ENCODE results near the gene RTN4IP1. TPM values are rescaled to one million over a fixed set of nuclear protein-coding genes. Genes with fewer than 3 reads are reported as not detected.

Gene RTN4IP1
- total RNA-seq, 2 donors from 2014 or later = 7.1 to 8.9 TPM

GRCh38 chr6:106637051-106637716 is 7.9 kb upstream of the RTN4IP1 start:
- H3K27me3 ChIP-seq (ENCODE audit: control insufficient read depth, insufficient read depth, low read length, poor library complexity, severe bottlenecking) = no peaks in the 10 kb centered on the region
- no peak overlapping the region for H3K9ac ChIP-seq (ENCODE audit: extremely low read depth, low read length, poor library complexity, severe bottlenecking)
- no peak overlapping the region for H3K27ac Mint-ChIP-seq
- H3K4me3 Mint-ChIP-seq = no peak overlapping the region
- H3K4me1 ChIP-seq (ENCODE audit: control insufficient read depth, insufficient read depth, low read length) = no peaks in the 10 kb centered on the region
- H3K27ac ChIP-seq (ENCODE audit: low read depth, low read length) = no peak overlapping the region
- peaks cover 8% of the 10 kb centered on the region for H3K36me3 Mint-ChIP-seq (ENCODE audit: low read depth)
- no peak for TF ChIP-seq CTCF (conservative IDR thresholded peaks at IDR 0.05)
- no peaks in the 10 kb centered on the region for H3K27me3 Mint-ChIP-seq (ENCODE audit: insufficient read depth)
- no peak overlapping the region for H3K4me3 ChIP-seq (ENCODE audit: low read length)
- WGBS, 2 experiments (ENCODE audit: insufficient coverage in 1 of 2, insufficient read length in 1 of 2) = 93 to 97% methylated on average over 5 to 7 of the region's 7 CpGs
- H3K9me3 Mint-ChIP-seq = no peaks in the 10 kb centered on the region
- peaks cover 1% of the 10 kb centered on the region for H3K4me1 Mint-ChIP-seq
- H3K9me3 ChIP-seq (ENCODE audit: control insufficient read depth, low read length) = no peaks in the 10 kb centered on the region
- DNase-seq = no peak
- peaks cover 17% of the 10 kb centered on the region for H3K36me3 ChIP-seq (ENCODE audit: control insufficient read depth, insufficient read depth, low read length)

GRCh38 chr6:106634565-106634964 is 5.3 kb upstream of the RTN4IP1 start:
- H3K9ac ChIP-seq (ENCODE audit: extremely low read depth, low read length, poor library complexity, severe bottlenecking) = no peak overlapping the region
- no peaks in the 10 kb centered on the region for H3K9me3 Mint-ChIP-seq
- no peak overlapping the region for H3K4me3 Mint-ChIP-seq
- H3K36me3 Mint-ChIP-seq (ENCODE audit: low read depth) = no peaks in the 10 kb centered on the region
- 89 to 91% methylated on average over 5 of the region's 5 CpGs for WGBS, 2 experiments (ENCODE audit: insufficient coverage in 1 of 2, insufficient read length in 1 of 2)
- H3K9me3 ChIP-seq (ENCODE audit: control insufficient read depth, low read length) = no peaks in the 10 kb centered on the region
- no peaks in the 10 kb centered on the region for H3K27me3 ChIP-seq (ENCODE audit: control insufficient read depth, insufficient read depth, low read length, poor library complexity, severe bottlenecking)
- no peaks in the 10 kb centered on the region for H3K27me3 Mint-ChIP-seq (ENCODE audit: insufficient read depth)
- H3K27ac Mint-ChIP-seq = no peak overlapping the region
- no peak overlapping the region for H3K4me3 ChIP-seq (ENCODE audit: low read length)
- peaks cover 5% of the 10 kb centered on the region for H3K4me1 ChIP-seq (ENCODE audit: control insufficient read depth, insufficient read depth, low read length)
- H3K27ac ChIP-seq (ENCODE audit: low read depth, low read length) = no peak overlapping the region
- no peak for TF ChIP-seq CTCF (conservative IDR thresholded peaks at IDR 0.05)
- H3K36me3 ChIP-seq (ENCODE audit: control insufficient read depth, insufficient read depth, low read length) = no peaks in the 10 kb centered on the region
- peaks cover 5% of the 10 kb centered on the region for H3K4me1 Mint-ChIP-seq
- DNase-seq = no peak

- Mint-ChIP-seq H3K4me1 (peaks cover 9% of the 10 kb centered on the region), H3K4me3 (no peak overlapping the region)
Measured at GRCh38 chr6:106631346-106631745, 2.0 kb upstream of the RTN4IP1 start.

More at GRCh38 chr6:106631346-106631745, 2.0 kb upstream of the RTN4IP1 start:
- TF ChIP-seq CTCF (conservative IDR thresholded peaks at IDR 0.05) = no peak
- Histone ChIP-seq H3K27ac (ENCODE audit: low read depth, low read length) (no peak overlapping the region), H3K9ac (ENCODE audit: extremely low read depth, low read length, poor library complexity, severe bottlenecking) (no peak overlapping the region), H3K4me1 (ENCODE audit: control insufficient read depth, insufficient read depth, low read length) (peaks cover 5% of the 10 kb centered on the region), H3K9me3 (ENCODE audit: control insufficient read depth, low read length) (no peaks in the 10 kb centered on the region), H3K4me3 (ENCODE audit: low read length) (no peak overlapping the region), H3K27me3 (ENCODE audit: control insufficient read depth, insufficient read depth, low read length, poor library complexity, severe bottlenecking) (no peaks in the 10 kb centered on the region), H3K36me3 (ENCODE audit: control insufficient read depth, insufficient read depth, low read length) (no peaks in the 10 kb centered on the region)
- no peaks in the 10 kb centered on the region for H3K9me3 Mint-ChIP-seq
- no peak overlapping the region for H3K27ac Mint-ChIP-seq
- no peaks in the 10 kb centered on the region for H3K36me3 Mint-ChIP-seq (ENCODE audit: low read depth)
- H3K27me3 Mint-ChIP-seq (ENCODE audit: insufficient read depth) = no peaks in the 10 kb centered on the region
- DNase-seq = no peak
- 94% methylated on average over 1 of the region's 1 CpG; no CpG with 5 or more reads in 1 of the 2 experiments for WGBS, 2 experiments (ENCODE audit: insufficient coverage in 1 of 2, insufficient read length in 1 of 2)

Data from endodermal cell (in vitro differentiated cells).